Activated T-helper 1 cell treated with anti-CD3 and anti-CD28 coated beads, Interleukin-12 subunit alpha, Interleukin-12 subunit beta, Interleukin-2, Interleukin-4 antibody, amounts not matched to agents 30 ng/mL and 10 ng/mL and 1 ng/mL, durations not matched to agents 14 hours and 24 hours and 36 hours (primary cell): Measurements from ENCODE around the gene LPP. TPM values are rescaled to one million over a fixed set of nuclear protein-coding genes. Genes with fewer than 3 reads are reported as not detected.
"Not testable (repeated sequence)": the region's sequence is repeated elsewhere in the genome, so short reads cannot be mapped to it uniquely, and the experiment has no call there.

Experiments used
- DNase-seq: peaks from one replicate; pipeline ENCODE4 v3.0.0; 2021; ENCODE audit warnings: low spot score
- H3K27ac Mint-ChIP-seq: one replicate; pipeline ENCODE4 v1.8.0; 2021; ENCODE audit warnings: mild to moderate bottlenecking, mixed read lengths
- H3K27me3 Mint-ChIP-seq: one replicate; pipeline ENCODE4 v1.8.0; 2022; ENCODE audit warnings: mild to moderate bottlenecking, moderate library complexity, mixed read lengths; ENCODE audit not compliant: insufficient read depth
- H3K36me3 Mint-ChIP-seq: one replicate; pipeline ENCODE4 v1.8.0; 2021; ENCODE audit warnings: low read depth, mixed read lengths
- H3K4me1 Mint-ChIP-seq: one replicate; pipeline ENCODE4 v1.8.0; 2021; ENCODE audit warnings: low read depth, mixed read lengths
- H3K4me3 Mint-ChIP-seq: one replicate; pipeline ENCODE4 v1.8.0; 2021; ENCODE audit warnings: mild to moderate bottlenecking, moderate library complexity, mixed read lengths
- H3K9me3 Mint-ChIP-seq: one replicate; pipeline ENCODE4 v1.8.0; 2021; ENCODE audit warnings: mixed read lengths
- intact Hi-C: fragments of 100-400 bp; cut with micrococcal nuclease; formaldehyde crosslinking; loops from one replicate; pipeline ENCODE4 v1.15.1; 2024
- total RNA-seq: library from RNA; stranded (reverse); gene quantifications from 2 replicates; pipeline ENCODE4 v1.2.3, GENCODE V29; 2022

The LPP gene
- total RNA-seq, 1 donor from 2014 or later = 38.2 TPM

- Mint-ChIP-seq H3K4me1 (peaks cover 17% of the 10 kb centered on the region), H3K27ac (no peak overlapping the region), H3K9me3 (no peaks in the 10 kb centered on the region), H3K27me3 (peaks cover 1% of the 10 kb centered on the region), H3K36me3 (no peaks in the 10 kb centered on the region), H3K4me3 (no peak overlapping the region)
- DNase-seq = no peak
- intact Hi-C loops = no loop called here
Measured at GRCh38 chr3:188125076-188125475, 28.9 kb upstream of the LPP start.

GRCh38 chr3:188126276-188126675 is 27.7 kb upstream of the LPP start:
- Mint-ChIP-seq H3K9me3 (no peaks in the 10 kb centered on the region), H3K27ac (no peak overlapping the region), H3K27me3 (no peaks in the 10 kb centered on the region), H3K36me3 (no peaks in the 10 kb centered on the region), H3K4me3 (no peak overlapping the region), H3K4me1 (peaks cover 17% of the 10 kb centered on the region)
- intact Hi-C loops = no loop called here
- DNase-seq = no peak

- Mint-ChIP-seq H3K36me3 (no peaks in the 10 kb centered on the region), H3K27me3 (no peaks in the 10 kb centered on the region), H3K4me3 (no peak overlapping the region), H3K4me1 (peaks cover 17% of the 10 kb centered on the region), H3K27ac (no peak overlapping the region), H3K9me3 (no peaks in the 10 kb centered on the region)
- no peak for DNase-seq
- intact Hi-C loops = no loop called here
Measured at GRCh38 chr3:188126934-188127333, 27.0 kb upstream of the LPP start.

- Mint-ChIP-seq H3K27ac (no peak overlapping the region), H3K4me1 (peaks cover 15% of the 10 kb centered on the region), H3K36me3 (peaks cover 1% of the 10 kb centered on the region), H3K9me3 (peaks cover 5% of the 10 kb centered on the region), H3K27me3 (no peaks in the 10 kb centered on the region), H3K4me3 (no peak overlapping the region)
- no peak for DNase-seq
- intact Hi-C loops = no loop called here
Measured at GRCh38 chr3:188128905-188129304, 25.1 kb upstream of the LPP start.

- H3K27me3 Mint-ChIP-seq, DNase-seq, intact Hi-C loops, H3K36me3 Mint-ChIP-seq, H3K9me3 Mint-ChIP-seq, H3K4me3 Mint-ChIP-seq, H3K27ac Mint-ChIP-seq: not testable (repeated sequence)
- H3K4me1 Mint-ChIP-seq = peaks cover 11% of the 10 kb centered on the region
Measured at GRCh38 chr3:188131023-188131422, 22.9 kb upstream of the LPP start.

- no peak overlapping the region for H3K27ac Mint-ChIP-seq
- intact Hi-C loops = no loop called here
- DNase-seq = no peak
- H3K27me3 Mint-ChIP-seq = no peaks in the 10 kb centered on the region
- H3K36me3 Mint-ChIP-seq = peaks cover 4% of the 10 kb centered on the region
- peaks cover 9% of the 10 kb centered on the region for H3K9me3 Mint-ChIP-seq
- no peak overlapping the region for H3K4me3 Mint-ChIP-seq
- peaks cover 15% of the 10 kb centered on the region for H3K4me1 Mint-ChIP-seq
Measured at GRCh38 chr3:188133219-188133618, 20.7 kb upstream of the LPP start.

- Mint-ChIP-seq H3K9me3 (peaks cover 9% of the 10 kb centered on the region), H3K4me1 (peaks cover 15% of the 10 kb centered on the region), H3K27ac (no peak overlapping the region), H3K36me3 (peaks cover 4% of the 10 kb centered on the region), H3K4me3 (no peak overlapping the region), H3K27me3 (no peaks in the 10 kb centered on the region)
- DNase-seq = no peak
- intact Hi-C loops = no loop called here
Measured at GRCh38 chr3:188133646-188134045, 20.3 kb upstream of the LPP start.

GRCh38 chr3:188134079-188134478 is 19.9 kb upstream of the LPP start:
- Mint-ChIP-seq H3K27me3 (no peaks in the 10 kb centered on the region), H3K9me3 (peaks cover 9% of the 10 kb centered on the region), H3K27ac (no peak overlapping the region), H3K4me3 (no peak overlapping the region), H3K4me1 (peaks cover 20% of the 10 kb centered on the region), H3K36me3 (peaks cover 4% of the 10 kb centered on the region)
- intact Hi-C loops = no loop called here
- no peak for DNase-seq

- Mint-ChIP-seq H3K4me3 (no peak overlapping the region), H3K9me3 (peaks cover 9% of the 10 kb centered on the region), H3K36me3 (peaks cover 4% of the 10 kb centered on the region), H3K27me3 (no peaks in the 10 kb centered on the region), H3K27ac (no peak overlapping the region), H3K4me1 (peaks cover 21% of the 10 kb centered on the region)
- no peak for DNase-seq
- intact Hi-C loops = no loop called here
Measured at GRCh38 chr3:188134856-188135255, 19.1 kb upstream of the LPP start.

- Mint-ChIP-seq H3K27me3 (peaks cover under 1% of the 10 kb centered on the region), H3K27ac (no peak overlapping the region)
Measured at GRCh38 chr3:188135271-188135670, 18.7 kb upstream of the LPP start.

GRCh38 chr3:188137051-188137450 is 16.9 kb upstream of the LPP start:
- intact Hi-C loops = no loop called here
- H3K4me3 Mint-ChIP-seq = no peak overlapping the region
- peaks cover 9% of the 10 kb centered on the region for H3K9me3 Mint-ChIP-seq
- H3K4me1 Mint-ChIP-seq = peaks cover 21% of the 10 kb centered on the region
- no peak for DNase-seq
- peaks cover 3% of the 10 kb centered on the region for H3K27me3 Mint-ChIP-seq
- peaks cover 4% of the 10 kb centered on the region for H3K36me3 Mint-ChIP-seq
- no peak overlapping the region for H3K27ac Mint-ChIP-seq

More at GRCh38 chr3:188135271-188135670, 18.7 kb upstream of the LPP start:
- no peak for DNase-seq
- Mint-ChIP-seq H3K36me3 (peaks cover 4% of the 10 kb centered on the region), H3K4me1 (peaks cover 21% of the 10 kb centered on the region), H3K4me3 (no peak overlapping the region), H3K9me3 (peaks cover 9% of the 10 kb centered on the region)
- intact Hi-C loops = no loop called here

- Mint-ChIP-seq H3K4me1 (peaks cover 16% of the 10 kb centered on the region), H3K4me3 (no peak overlapping the region), H3K27me3 (peaks cover 8% of the 10 kb centered on the region), H3K36me3 (no peaks in the 10 kb centered on the region), H3K27ac (no peak overlapping the region), H3K9me3 (no peaks in the 10 kb centered on the region)
- no peak for DNase-seq
- intact Hi-C loops = no loop called here
Measured at GRCh38 chr3:188139466-188139865, 14.5 kb upstream of the LPP start.

- H3K4me3 Mint-ChIP-seq = no peak overlapping the region
- no peak overlapping the region for H3K27ac Mint-ChIP-seq
- intact Hi-C loops = loop anchor here (5.0 kb wide), 1 partner anchor 1894 kb away; no protein-coding TSS in a partner anchor
- H3K27me3 Mint-ChIP-seq = peaks cover 6% of the 10 kb centered on the region
- peaks cover 3% of the 10 kb centered on the region for H3K36me3 Mint-ChIP-seq
- peaks cover 14% of the 10 kb centered on the region for H3K9me3 Mint-ChIP-seq
- DNase-seq = no peak
- peaks cover 33% of the 10 kb centered on the region for H3K4me1 Mint-ChIP-seq
Measured at GRCh38 chr3:188146219-188146618, 7.7 kb upstream of the LPP start.

GRCh38 chr3:188147782-188148181 is 6.2 kb upstream of the LPP start:
- Mint-ChIP-seq H3K27ac (peak overlapping the region; percentile 32), H3K36me3 (peaks cover 3% of the 10 kb centered on the region), H3K4me3 (no peak overlapping the region), H3K9me3 (peaks cover 14% of the 10 kb centered on the region), H3K27me3 (no peaks in the 10 kb centered on the region), H3K4me1 (peaks cover 41% of the 10 kb centered on the region)
- DNase-seq = no peak
- intact Hi-C loops = loop anchor here (5.0 kb wide), 1 partner anchor 1895 kb away; no protein-coding TSS in a partner anchor
